K562 (cell line): Measurements from ENCODE around the gene DYSF. TPM values are rescaled to one million over a fixed set of nuclear protein-coding genes. Genes with fewer than 3 reads are reported as not detected.

ENCODE experiments used
- ATAC-seq: fragments of 200-7000 bp; cut with Tn5 transposase; 3 replicates; pipeline ENCODE4 v1.9.1; 2020; ENCODE audit warnings: moderate library complexity
- BruUV-seq: library from RNA; stranded (reverse); fragments of 400-500 nt; replicated peaks from 2 replicates; lab custom pipeline; 2021; lab: Mats Ljungman, UMichigan
- CTCF ChIA-PET: fragments of 300-600 bp; formaldehyde crosslinking; extraction: SDS; loops from one replicate; lab custom pipeline; 2021; ENCODE audit warnings: low intra/inter-chr PET ratio; lab: Yijun Ruan, JAX
- POLR2A ChIA-PET: fragments of 300-600, 350-650 bp; sonication (Branson Sonifier 250); formaldehyde crosslinking; extraction: SDS; loops from one replicate; lab custom pipeline; 2021; ENCODE audit warnings: antibody characterized with exemption, inconsistent platforms; lab: Yijun Ruan, JAX
- DNase-seq, 4 experiments: peaks; one replicate each; pipeline versions ENCODE4 v3.0.0 to v3.0.0-alpha.2; 2011 to 2018; ENCODE audit warnings: low spot score in 3 of 4, mixed read lengths in 3 of 4; ENCODE audit errors: extremely low read depth in 1 of 4
- FAIRE-seq: peaks from 2 replicates; lab custom pipeline; 2011; peaks lifted over from hg19 to GRCh38; lab: Jason Lieb, UNC
- H2AFZ ChIP-seq: 2 replicates; pipeline ENCODE4 v1.6.0; 2011; ENCODE audit warnings: low read depth, low read length, control low read depth, inconsistent platforms
- H3K27ac ChIP-seq: fragments of 200-600 bp; 3 replicates; pipeline ENCODE4 v1.8.0; 2011; ENCODE audit warnings: low read depth, mild to moderate bottlenecking, control low read depth, inconsistent platforms, low read length, moderate library complexity, mixed read lengths; ENCODE audit errors: extremely low read depth
- H3K27me3 ChIP-seq, 2 experiments: fragments of 300-600 bp in 1 of 2; 2 replicates in 1 of 2; 3 replicates in 1 of 2; pipeline versions ENCODE4 v1.6.0 to v1.8.0; 2011; ENCODE audit warnings: inconsistent platforms in 2 of 2, low read length in 2 of 2, mild to moderate bottlenecking in 1 of 2, mixed read lengths in 1 of 2, moderate library complexity in 1 of 2; ENCODE audit not compliant: control insufficient read depth in 2 of 2, insufficient read depth in 2 of 2
- H3K36me3 ChIP-seq: fragments of 300-600 bp; 3 replicates; pipeline ENCODE4 v1.8.0; 2011; ENCODE audit warnings: mild to moderate bottlenecking, low read length, inconsistent platforms; ENCODE audit not compliant: control insufficient read depth, insufficient read depth
- H3K4me1 ChIP-seq, 2 experiments: fragments of 200-600 bp in 1 of 2; replicated peaks in 1 of 2; 2 replicates in 1 of 2; 3 replicates in 1 of 2; pipeline versions ENCODE4 v1.5.1 to v1.8.0; 2011; ENCODE audit warnings: inconsistent platforms in 2 of 2, low read length in 2 of 2, mild to moderate bottlenecking in 1 of 2, mixed read lengths in 1 of 2, moderate library complexity in 1 of 2; ENCODE audit not compliant: control insufficient read depth in 2 of 2, insufficient read depth in 2 of 2
- H3K4me2 ChIP-seq: 2 replicates; pipeline ENCODE4 v1.6.1; 2011; ENCODE audit warnings: low read length, control low read depth, inconsistent platforms, mixed read lengths; ENCODE audit not compliant: insufficient read depth
- H3K4me3 ChIP-seq: fragments of 200-600 bp; sonication (generic), shearing (Covaris generic); 2 replicates; pipeline ENCODE4 v1.5.1; 2016; ENCODE audit warnings: control low read depth, inconsistent platforms
- H3K79me2 ChIP-seq: fragments of 200-600 bp; 3 replicates; pipeline ENCODE4 v1.8.0; 2011; ENCODE audit warnings: low read length, inconsistent platforms; ENCODE audit not compliant: control insufficient read depth, insufficient read depth
- H3K9ac ChIP-seq, 2 experiments: 2 replicates each; pipeline versions ENCODE4 v1.6.0 to v1.6.1; 2011; ENCODE audit warnings: low read depth in 2 of 2, low read length in 2 of 2, control low read depth in 1 of 2, inconsistent platforms in 1 of 2, mild to moderate bottlenecking in 1 of 2, mixed read lengths in 1 of 2; ENCODE audit not compliant: insufficient read depth in 1 of 2
- H3K9me1 ChIP-seq: one replicate; pipeline ENCODE4 v1.6.0; 2011; ENCODE audit warnings: inconsistent platforms, mild to moderate bottlenecking, low read length, moderate library complexity; ENCODE audit not compliant: control insufficient read depth, insufficient read depth
- H3K9me3 ChIP-seq: replicated peaks from 2 replicates; pipeline ENCODE4 v1.5.1; 2011; ENCODE audit warnings: low read depth, low read length, inconsistent platforms; ENCODE audit not compliant: control insufficient read depth, insufficient read depth
- H4K20me1 ChIP-seq: replicated peaks from 2 replicates; pipeline ENCODE4 v1.6.1; 2011; ENCODE audit warnings: low read length, inconsistent platforms, mixed read lengths; ENCODE audit not compliant: control insufficient read depth, insufficient read depth
- TAF9B ChIP-seq: fragments of 450-650 bp; IDR thresholded peaks from 2 replicates; pipeline ENCODE4 v1.6.1; 2018; ENCODE audit warnings: mild to moderate bottlenecking; ENCODE audit not compliant: partially characterized antibody
- ZFP36 ChIP-seq: fragments of 150-350 bp; IDR thresholded peaks from 2 replicates; pipeline ENCODE4 v1.6.1; 2018; ENCODE audit warnings: low read length, low read depth; ENCODE audit not compliant: partially characterized antibody
- WGBS: fragments of 100-300 bp; shearing (Covaris generic); methylation state at CpG from one replicate; pipeline ENCODE4 v1.1.6; 2016; ENCODE audit warnings: low coverage, mixed read lengths; ENCODE audit not compliant: insufficient coverage; ENCODE audit errors: missing lambda C conversion rate; 5-methylcytosine and 5-hydroxymethylcytosine counted together
- in situ Hi-C: fragments of 300-500 bp; cut with MboI; formaldehyde crosslinking; loops from 4 replicates; pipeline ENCODE4 v1.15.0; 2018; ENCODE audit warnings: inconsistent platforms, mixed read lengths
- intact Hi-C: fragments of 100-400 bp; cut with micrococcal nuclease; formaldehyde crosslinking; loops from 2 replicates; pipeline ENCODE4 v1.14.2; 2022
- polyA plus RNA-seq, 8 experiments: library from polyadenylated mRNA; depleted of rRNA in 4 of 8; stranded (reverse) in 5 of 8; unstranded in 3 of 8; fragments of >200 nt; fragmentation: Nextera tagmentation in 2 of 8; fragmentation: Illumina TruSeq in 1 of 8; extraction: Ambion mirVana in 2 of 8; extraction: Trizol in 1 of 8; gene quantifications; 2 replicates each; pipeline versions ENCODE4 v1.2.1 to v1.2.3, GENCODE V29; 2011 to 2014; ENCODE audit warnings: inconsistent platforms in 1 of 8, missing spikeins in 1 of 8
- total RNA-seq, 7 experiments: library from RNA; depleted of rRNA in 6 of 7; stranded (reverse); fragments of >200 nt in 6 of 7; fragmentation: Illumina TruSeq in 2 of 7; extraction: Trizol in 2 of 7; gene quantifications; 2 replicates each; pipeline versions ENCODE4 v1.2.1 to v1.2.3, GENCODE V29; 2011 to 2021; ENCODE audit warnings: low replicate concordance in 1 of 7

Gene DYSF
- total and polyA plus RNA-seq, 9 of the 15 experiments (the other 6 are each of a cell fraction or from before 2014, with no cell fraction given): 0.01 to 0.80 (median 0.29) TPM

- Histone ChIP-seq H2AFZ (no peak overlapping the region), H3K9ac (no peak overlapping the region), H3K4me2 (no peak overlapping the region), H3K36me3 (no peaks in the 10 kb centered on the region), H3K9me3 (no peaks in the 10 kb centered on the region), H3K4me3 (no peak overlapping the region), H3K9me1 (peaks cover 5% of the 10 kb centered on the region), H4K20me1 (no peaks in the 10 kb centered on the region), H3K27ac (no peak overlapping the region), H3K4me1 (peaks cover 0 to 6% of the 10 kb centered on the region in 2 experiments; a peak in 1 of 5 replicates), H3K79me2 (no peaks in the 10 kb centered on the region), H3K27me3 (peaks cover 4 to 35% of the 10 kb centered on the region in 2 experiments; a peak in 3 of 5 replicates)
- FAIRE-seq (no peak), DNase-seq (no peak), ATAC-seq (no peak)
- intact Hi-C loops (no loop called here), in situ Hi-C loops (no loop called here)
- no TSS peak for BruUV-seq
- 1% methylated on average over 15 of the region's 15 CpGs for WGBS
- CTCF ChIA-PET: no interaction called here
- TF ChIP-seq ZFP36 (peak; percentile 73), TAF9B (no peak)
- POLR2A ChIA-PET: interaction anchor here (0.8 to 1.4 kb wide), 2 partner anchors 13 to 19 kb away, joined by 3 to 4 read pairs; no protein-coding TSS in a partner anchor
These were observed 214.2 kb downstream of the DYSF start for GRCh38 chr2:71667256-71668182.
